ENCODE measurements around the gene SSH3.
A peak's percentile ranks its signal among the peaks of the same experiment; 100 is the strongest.

GRCh38 chr11:67288452-67289225 lies 14.7 kb upstream of the SSH3 start:
- TF ChIP-seq JUND (IDR thresholded peaks at IDR 0.05) (no peak), EZH2phosphoT487 (IDR thresholded peaks at IDR 0.05; ENCODE audit: borderline replicate concordance) (no peak), POLR2A (IDR thresholded peaks at IDR 0.05; ENCODE audit: borderline replicate concordance, extremely low read depth, insufficient read depth, insufficient read length) (peak; percentile 59), ZFX (IDR thresholded peaks at IDR 0.05) (peak; percentile 86), FOSL1 (IDR thresholded peaks at IDR 0.05; ENCODE audit: low read depth) (no peak), CEBPB (IDR thresholded peaks at IDR 0.05; ENCODE audit: low read depth) (peak; percentile 95), YY1 (IDR thresholded peaks at IDR 0.05; ENCODE audit: extremely low read depth, insufficient replicate concordance, low read depth, low read length) (no peak), REST (IDR thresholded peaks at IDR 0.05; ENCODE audit: low read depth) (no peak), EGR1 (IDR thresholded peaks at IDR 0.05; ENCODE audit: low read depth) (peak; percentile 48), MAX (IDR thresholded peaks at IDR 0.05) (peak; percentile 70), ZBTB33 (IDR thresholded peaks at IDR 0.05; ENCODE audit: extremely low read depth, insufficient replicate concordance, low read length) (no peak), POLR2AphosphoS5 (IDR thresholded peaks at IDR 0.05; ENCODE audit: low read depth, low read length) (peak; percentile 75), SRF (IDR thresholded peaks at IDR 0.05; ENCODE audit: low read depth) (no peak)
- TF ChIP-seq, protein P1, sequence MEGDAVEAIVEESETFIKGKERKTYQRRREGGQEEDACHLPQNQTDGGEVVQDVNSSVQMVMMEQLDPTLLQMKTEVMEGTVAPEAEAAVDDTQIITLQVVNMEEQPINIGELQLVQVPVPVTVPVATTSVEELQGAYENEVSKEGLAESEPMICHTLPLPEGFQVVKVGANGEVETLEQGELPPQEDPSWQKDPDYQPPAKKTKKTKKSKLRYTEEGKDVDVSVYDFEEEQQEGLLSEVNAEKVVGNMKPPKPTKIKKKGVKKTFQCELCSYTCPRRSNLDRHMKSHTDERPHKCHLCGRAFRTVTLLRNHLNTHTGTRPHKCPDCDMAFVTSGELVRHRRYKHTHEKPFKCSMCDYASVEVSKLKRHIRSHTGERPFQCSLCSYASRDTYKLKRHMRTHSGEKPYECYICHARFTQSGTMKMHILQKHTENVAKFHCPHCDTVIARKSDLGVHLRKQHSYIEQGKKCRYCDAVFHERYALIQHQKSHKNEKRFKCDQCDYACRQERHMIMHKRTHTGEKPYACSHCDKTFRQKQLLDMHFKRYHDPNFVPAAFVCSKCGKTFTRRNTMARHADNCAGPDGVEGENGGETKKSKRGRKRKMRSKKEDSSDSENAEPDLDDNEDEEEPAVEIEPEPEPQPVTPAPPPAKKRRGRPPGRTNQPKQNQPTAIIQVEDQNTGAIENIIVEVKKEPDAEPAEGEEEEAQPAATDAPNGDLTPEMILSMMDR (IDR thresholded peaks at IDR 0.05 in 2 of 3, conservative IDR thresholded peaks at IDR 0.05 in 1 of 3; ENCODE audit: borderline replicate concordance in 1 of 3, insufficient read depth in 1 of 3, low read depth in 2 of 3, low read length in 2 of 3): no peak

Data from HCT116 (cell line).